Stimulated activated CD4-positive, alpha-beta T cell treated with anti-CD3 and anti-CD28 coated beads, Interleukin-1b, Interleukin-23, amount 100 ng/mL, for 48 hours (primary cell): Measurements from ENCODE around the gene PPP4R2.
A peak's percentile ranks its signal among the peaks of the same experiment; 100 is the strongest.
"Not testable (repeated sequence)": the region's sequence is repeated elsewhere in the genome, so short reads cannot be mapped to it uniquely, and the experiment has no call there.

ENCODE experiments used
- DNase-seq: peaks from one replicate; pipeline ENCODE4 v3.0.0-alpha.2; 2020

Gene PPP4R2

GRCh38 chr3:72977060-72977808 lies 19.4 kb upstream of the PPP4R2 start:
- DNase-seq: peak; percentile 28

- no peak for DNase-seq
Measured at GRCh38 chr3:72982609-72983366, 13.8 kb upstream of the PPP4R2 start.

GRCh38 chr3:72985576-72985975 lies 11.0 kb upstream of the PPP4R2 start:
- no peak for DNase-seq

GRCh38 chr3:72990701-72991395 lies 5.8 kb upstream of the PPP4R2 start:
- DNase-seq: no peak

GRCh38 chr3:72991522-72991921 lies 5.1 kb upstream of the PPP4R2 start:
- no peak for DNase-seq

- no peak for DNase-seq
Measured at GRCh38 chr3:72993391-72993790, 3.2 kb upstream of the PPP4R2 start.

- DNase-seq: no peak
Measured at GRCh38 chr3:72995337-72995736, 1.3 kb upstream of the PPP4R2 start.

GRCh38 chr3:72996121-72996472 lies 514 bp upstream of the PPP4R2 start:
- no peak for DNase-seq

- DNase-seq: peak; percentile 56
Measured at GRCh38 chr3:72997421-72997961, 880 bp downstream of the PPP4R2 start.

- no peak for DNase-seq
Measured at GRCh38 chr3:72998466-72998865, 1.9 kb downstream of the PPP4R2 start.

GRCh38 chr3:72999951-73000350 lies 3.3 kb downstream of the PPP4R2 start:
- DNase-seq: no peak

GRCh38 chr3:73003050-73003449 lies 6.4 kb downstream of the PPP4R2 start:
- not testable (repeated sequence) for DNase-seq

GRCh38 chr3:73004316-73004715 lies 7.7 kb downstream of the PPP4R2 start:
- no peak for DNase-seq

- DNase-seq: no peak
Measured at GRCh38 chr3:73007992-73008712, 11.5 kb downstream of the PPP4R2 start.

- DNase-seq: no peak
Measured at GRCh38 chr3:73009008-73009407, 12.4 kb downstream of the PPP4R2 start.

- DNase-seq: no peak
Measured at GRCh38 chr3:73009750-73010149, 13.1 kb downstream of the PPP4R2 start.

- DNase-seq: no peak
Measured at GRCh38 chr3:73010158-73010557, 13.5 kb downstream of the PPP4R2 start.

- no peak for DNase-seq
Measured at GRCh38 chr3:73018298-73018697, 21.7 kb downstream of the PPP4R2 start.

GRCh38 chr3:73018790-73019441 lies 22.3 kb downstream of the PPP4R2 start:
- DNase-seq: no peak

- DNase-seq: no peak
Measured at GRCh38 chr3:73021301-73021835, 24.8 kb downstream of the PPP4R2 start.

- DNase-seq: no peak
Measured at GRCh38 chr3:73024836-73025235, 28.2 kb downstream of the PPP4R2 start.
